OCI-LY7 (cell line): Measurements from ENCODE around the gene DNMT3B.

ENCODE experiments used
- CTCF ChIP-seq: fragments of 200-600 bp; sonication (generic); conservative IDR thresholded peaks from 2 replicates; pipeline ENCODE4 v1.5.1; 2014; ENCODE audit warnings: mild to moderate bottlenecking, antibody characterized with exemption, low read length, moderate library complexity, mixed read lengths
- EZH2phosphoT487 ChIP-seq: fragments of 200-600 bp; sonication (generic); IDR thresholded peaks from 2 replicates; pipeline ENCODE4 v1.6.1; 2018; ENCODE audit warnings: low read depth, borderline replicate concordance, mild to moderate bottlenecking, mixed run types, antibody characterized with exemption, low read length, moderate library complexity, mixed read lengths

DNA sequence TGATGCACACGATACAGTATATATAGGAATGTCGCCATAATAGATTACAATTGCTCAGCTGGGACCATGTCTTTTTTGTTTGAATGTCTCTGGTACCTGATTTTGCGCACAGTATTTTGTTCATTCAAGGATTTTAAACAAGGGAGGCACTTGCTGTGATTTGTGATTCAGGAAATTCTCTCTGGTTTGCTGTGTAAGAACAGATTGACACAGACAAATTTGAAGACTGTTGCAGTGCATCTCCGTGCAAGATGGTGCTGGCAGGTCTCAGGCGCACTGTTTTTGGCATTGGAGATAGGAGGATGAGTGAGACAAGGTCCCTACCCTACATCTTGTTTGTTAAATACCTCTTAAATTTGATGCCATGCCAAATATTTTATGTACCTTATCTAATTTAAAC, 60.0 kb downstream of the DNMT3B start:
- TF ChIP-seq CTCF (no peak), EZH2phosphoT487 (no peak)
